SJCRH30 (cell line): ENCODE data around the gene MICALL1. TPM values are rescaled to one million over a fixed set of nuclear protein-coding genes. Genes with fewer than 3 reads are reported as not detected.
"Not testable (repeated sequence)": the region's sequence is repeated elsewhere in the genome, so short reads cannot be mapped to it uniquely, and the experiment has no call there.

Experiments used
- DNase-seq, 2 experiments: peaks; one replicate each; pipeline ENCODE4 v3.0.0-alpha.2; 2015 to 2020
- H3K27ac ChIP-seq: fragments of 250-450 bp; sonication (Bioruptor Pico); 2 replicates; pipeline ENCODE4 v1.5.1; 2020; ENCODE audit warnings: mild to moderate bottlenecking, moderate library complexity
- H3K27me3 ChIP-seq: fragments of 250-450 bp; sonication (Bioruptor Pico); 2 replicates; pipeline ENCODE4 v1.5.1; 2020; ENCODE audit warnings: mild to moderate bottlenecking, moderate library complexity
- H3K36me3 ChIP-seq: fragments of 250-450 bp; sonication (Bioruptor Pico); 2 replicates; pipeline ENCODE4 v1.5.1; 2020; ENCODE audit warnings: mild to moderate bottlenecking, moderate library complexity
- H3K4me1 ChIP-seq: fragments of 250-450 bp; sonication (Bioruptor Pico); 2 replicates; pipeline ENCODE4 v1.5.1; 2020; ENCODE audit warnings: mild to moderate bottlenecking, moderate library complexity
- H3K4me3 ChIP-seq: fragments of 250-450 bp; sonication (Bioruptor Pico); 2 replicates; pipeline ENCODE4 v1.5.1; 2020; ENCODE audit warnings: mild to moderate bottlenecking, moderate library complexity
- H3K9me3 ChIP-seq: fragments of 250-450 bp; sonication (Bioruptor Pico); replicated peaks from 2 replicates; pipeline ENCODE4 v1.5.1; 2020; ENCODE audit warnings: mild to moderate bottlenecking, moderate library complexity
- total RNA-seq: library from RNA; depleted of rRNA; stranded (reverse); fragments of >200 nt; shearing (Covaris generic); gene quantifications from 2 replicates; pipeline ENCODE4 v1.2.3, GENCODE V29; 2014

Gene MICALL1
- total RNA-seq, 1 experiment from 2014 or later: 18.0 TPM

- Histone ChIP-seq H3K9me3 (no peaks in the 10 kb centered on the region), H3K4me3 (peak within 1 kb of the TSS; percentile 90), H3K27me3 (no peaks in the 10 kb centered on the region), H3K36me3 (peaks cover 7% of the 10 kb centered on the region), H3K4me1 (peaks cover 6% of the 10 kb centered on the region), H3K27ac (peak within 1 kb of the TSS; percentile 35)
- DNase-seq: peak; percentile 91 to 97
Measured at GRCh38 chr22:37953437-37954179, 47.5 kb downstream of the MICALL1 start, which contains the start of the genes C22orf23 and POLR2F. C22orf23 (minus strand) TSS chr22:37953601; CDS start chr22:37953149, 452 bp downstream. POLR2F (plus strand) TSS chr22:37953699; CDS start chr22:37953788, 89 bp downstream.

GRCh38 chr22:37954686-37955085 is 48.6 kb downstream of the MICALL1 start:
- H3K27me3 ChIP-seq: no peaks in the 10 kb centered on the region
- H3K4me3 ChIP-seq: peak overlapping the region; percentile 90
- H3K9me3 ChIP-seq: no peaks in the 10 kb centered on the region
- no peak overlapping the region for H3K27ac ChIP-seq
- no peak for DNase-seq
- peaks cover 16% of the 10 kb centered on the region for H3K36me3 ChIP-seq
- H3K4me1 ChIP-seq: peaks cover 6% of the 10 kb centered on the region; the same call in 1 of the 2 replicates

GRCh38 chr22:37955825-37956397 is 49.8 kb downstream of the MICALL1 start:
- not testable (repeated sequence) for H3K27ac ChIP-seq, H3K27me3 ChIP-seq, DNase-seq, H3K9me3 ChIP-seq, H3K4me1 ChIP-seq, H3K4me3 ChIP-seq
- H3K36me3 ChIP-seq: peaks cover 17% of the 10 kb centered on the region

GRCh38 chr22:37957232-37957631 is 51.1 kb downstream of the MICALL1 start:
- no peaks in the 10 kb centered on the region for H3K27me3 ChIP-seq
- DNase-seq: no peak
- no peak overlapping the region for H3K27ac ChIP-seq
- H3K9me3 ChIP-seq: no peaks in the 10 kb centered on the region
- H3K36me3 ChIP-seq: peaks cover 22% of the 10 kb centered on the region
- peaks cover 6% of the 10 kb centered on the region; the same call in 1 of the 2 replicates for H3K4me1 ChIP-seq
- no peak overlapping the region for H3K4me3 ChIP-seq

GRCh38 chr22:37959231-37959825 is 53.2 kb downstream of the MICALL1 start:
- H3K4me1 ChIP-seq: peaks cover 2% of the 10 kb centered on the region; the same call in 1 of the 2 replicates
- no peak overlapping the region for H3K27ac ChIP-seq
- no peak for DNase-seq
- H3K4me3 ChIP-seq: no peak overlapping the region
- peaks cover 25% of the 10 kb centered on the region for H3K36me3 ChIP-seq
- H3K27me3 ChIP-seq: no peaks in the 10 kb centered on the region
- H3K9me3 ChIP-seq: no peaks in the 10 kb centered on the region

- Histone ChIP-seq H3K9me3 (no peaks in the 10 kb centered on the region), H3K36me3 (peaks cover 28% of the 10 kb centered on the region), H3K27ac (no peak overlapping the region), H3K4me1 (no peaks in the 10 kb centered on the region), H3K4me3 (no peak overlapping the region), H3K27me3 (no peaks in the 10 kb centered on the region)
- no peak for DNase-seq
Measured at GRCh38 chr22:37961062-37961461, 55.0 kb downstream of the MICALL1 start.

GRCh38 chr22:37965940-37966664 is 60.0 kb downstream of the MICALL1 start:
- no peak overlapping the region for H3K4me3 ChIP-seq
- no peaks in the 10 kb centered on the region for H3K4me1 ChIP-seq
- no peaks in the 10 kb centered on the region for H3K9me3 ChIP-seq
- peaks cover 17% of the 10 kb centered on the region for H3K36me3 ChIP-seq
- DNase-seq: no peak
- no peaks in the 10 kb centered on the region for H3K27me3 ChIP-seq
- H3K27ac ChIP-seq: no peak overlapping the region

GRCh38 chr22:37967147-37967546 is 61.0 kb downstream of the MICALL1 start:
- no peaks in the 10 kb centered on the region for H3K9me3 ChIP-seq
- no peak for DNase-seq
- H3K4me1 ChIP-seq: no peaks in the 10 kb centered on the region
- no peaks in the 10 kb centered on the region for H3K27me3 ChIP-seq
- H3K4me3 ChIP-seq: no peak overlapping the region
- no peak overlapping the region for H3K27ac ChIP-seq
- H3K36me3 ChIP-seq: peaks cover 15% of the 10 kb centered on the region

- H3K4me1 ChIP-seq: no peaks in the 10 kb centered on the region
- DNase-seq: peak in 1 of 2 experiments; percentile 35
Measured at GRCh38 chr22:37967637-37968451, 61.7 kb downstream of the MICALL1 start.

GRCh38 chr22:37968452-37969251 is 62.6 kb downstream of the MICALL1 start:
- Histone ChIP-seq H3K27ac (no peak overlapping the region), H3K27me3 (no peaks in the 10 kb centered on the region), H3K4me1 (no peaks in the 10 kb centered on the region), H3K4me3 (no peak overlapping the region), H3K9me3 (no peaks in the 10 kb centered on the region), H3K36me3 (peaks cover 11% of the 10 kb centered on the region)
- DNase-seq: no peak

More at GRCh38 chr22:37967637-37968451, 61.7 kb downstream of the MICALL1 start:
- no peak overlapping the region for H3K27ac ChIP-seq
- peaks cover 11% of the 10 kb centered on the region for H3K36me3 ChIP-seq
- H3K4me3 ChIP-seq: no peak overlapping the region
- H3K9me3 ChIP-seq: no peaks in the 10 kb centered on the region
- H3K27me3 ChIP-seq: no peaks in the 10 kb centered on the region

- H3K4me3 ChIP-seq: no peak overlapping the region
- H3K4me1 ChIP-seq: no peaks in the 10 kb centered on the region
- H3K27me3 ChIP-seq: no peaks in the 10 kb centered on the region
- DNase-seq: no peak
- no peaks in the 10 kb centered on the region for H3K9me3 ChIP-seq
- no peak overlapping the region for H3K27ac ChIP-seq
- peaks cover 8% of the 10 kb centered on the region for H3K36me3 ChIP-seq
Measured at GRCh38 chr22:37970864-37971263, 64.8 kb downstream of the MICALL1 start.

GRCh38 chr22:37971475-37972434 is 65.7 kb downstream of the MICALL1 start:
- no peak for DNase-seq
- Histone ChIP-seq H3K36me3 (peaks cover 5% of the 10 kb centered on the region), H3K27me3 (no peaks in the 10 kb centered on the region), H3K4me3 (no peak overlapping the region), H3K4me1 (no peaks in the 10 kb centered on the region), H3K27ac (no peak overlapping the region), H3K9me3 (no peaks in the 10 kb centered on the region)
